GM19239 (cell line): ENCODE results near the gene PDE4D.
A peak's percentile ranks its signal among the peaks of the same experiment; 100 is the strongest.

ENCODE experiments used
- DNase-seq: peaks from one replicate; pipeline ENCODE4 v3.0.0; 2011; ENCODE audit warnings: low spot score; ENCODE audit not compliant: insufficient read length
- FAIRE-seq: peaks from 2 replicates; lab custom pipeline; 2011; peaks lifted over from hg19 to GRCh38; lab: Jason Lieb, UNC

PDE4D gene

GRCh38 chr5:59035681-59036080, 857.8 kb downstream of the PDE4D start:
- no peak for FAIRE-seq
- DNase-seq, result no peak

DNA sequence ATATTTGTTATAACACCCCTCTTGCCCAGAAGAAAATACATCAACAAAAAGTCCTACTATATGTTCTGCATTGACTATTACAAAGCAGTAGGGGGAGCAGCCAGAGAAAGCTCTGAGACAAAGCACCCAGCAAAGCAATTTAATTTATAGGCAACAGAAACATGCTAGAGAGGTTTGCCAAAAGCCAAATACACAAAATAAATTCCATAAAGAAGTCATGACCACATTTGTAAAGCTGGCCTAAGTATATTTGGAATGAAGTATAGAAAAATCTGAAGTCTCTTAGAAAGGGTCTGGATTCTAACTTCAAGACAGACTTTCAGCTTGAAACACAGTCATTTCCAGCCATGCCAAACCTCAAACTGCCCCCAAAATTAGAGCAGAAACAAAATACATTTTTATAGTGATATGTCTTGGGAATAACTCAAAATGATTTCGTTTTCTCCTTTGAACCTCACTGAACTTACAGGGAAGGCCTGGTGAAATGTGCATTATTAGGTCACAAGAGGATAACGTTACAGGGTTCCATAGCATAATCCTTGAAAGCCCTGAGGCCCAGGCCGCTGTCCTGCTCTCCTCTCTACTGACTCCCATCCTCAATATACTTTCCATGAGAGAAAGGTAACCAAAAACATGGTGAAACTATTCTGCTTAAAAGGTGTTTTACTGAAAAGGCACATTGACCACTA, 858.9 kb downstream of the PDE4D start:
- FAIRE-seq, result no peak
- no peak for DNase-seq

- DNase-seq, result no peak
- FAIRE-seq, result no peak
These were observed 866.2 kb downstream of the PDE4D start for GRCh38 chr5:59027145-59027907.

DNA sequence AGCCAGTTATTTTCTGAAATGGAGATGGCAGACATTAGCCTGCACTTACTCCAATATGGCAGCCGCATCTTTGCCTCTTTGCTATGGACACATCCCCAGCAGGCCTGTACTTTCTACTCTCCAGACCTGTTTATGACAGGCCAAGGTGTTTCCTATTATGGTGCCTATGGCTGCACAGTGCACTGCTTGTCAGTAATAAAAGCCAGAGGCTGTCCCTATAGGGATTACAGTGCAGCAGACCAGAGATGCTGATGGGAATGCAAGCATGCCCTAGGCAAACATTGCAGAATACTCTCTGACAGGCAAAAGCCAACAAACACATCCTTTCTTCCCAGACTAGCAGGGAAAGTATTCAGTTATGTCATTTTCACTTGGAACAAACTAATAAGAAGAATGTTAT, 867.8 kb downstream of the PDE4D start:
- FAIRE-seq, result no peak
- DNase-seq, result no peak

- DNase-seq (no peak), FAIRE-seq (no peak)
These were observed 871.5 kb downstream of the PDE4D start for GRCh38 chr5:59021837-59022514.

- DNase-seq, result no peak
- FAIRE-seq, result no peak
These were observed 872.2 kb downstream of the PDE4D start for GRCh38 chr5:59021286-59021673.

DNA sequence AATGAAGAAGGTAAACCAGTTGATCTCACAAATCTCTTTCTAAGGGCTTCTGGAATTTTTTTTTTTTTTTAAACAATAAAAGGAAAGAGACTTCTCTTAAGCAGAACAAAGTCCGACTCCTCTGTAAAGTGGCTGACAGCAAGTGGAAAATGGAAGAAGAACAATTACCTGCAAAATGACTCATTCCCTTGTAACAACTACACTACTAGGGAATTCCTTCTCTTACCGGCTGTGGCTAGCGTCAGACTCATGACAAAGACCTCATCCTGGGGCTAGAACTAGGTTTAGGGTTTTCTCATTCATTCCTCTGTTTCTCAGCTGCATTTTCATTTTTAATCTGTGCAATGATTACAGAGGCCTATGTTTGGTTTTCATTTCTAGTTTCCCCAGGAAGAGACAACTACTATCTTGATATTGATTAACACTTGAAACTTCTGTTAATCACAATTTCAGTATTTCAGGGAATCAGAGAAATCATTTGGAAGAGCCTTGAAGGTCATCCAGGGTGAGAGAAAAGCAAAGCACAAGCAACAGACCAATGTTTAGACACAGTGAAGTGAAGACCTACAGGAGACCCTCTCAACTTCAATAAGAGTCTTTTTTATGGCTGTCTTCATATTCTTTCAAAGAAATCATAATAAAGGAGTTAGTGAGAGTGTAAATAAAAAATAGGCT, 872.8 kb downstream of the PDE4D start:
- no peak for FAIRE-seq

GRCh38 chr5:59019078-59019477, 874.4 kb downstream of the PDE4D start:
- DNase-seq (no peak), FAIRE-seq (no peak)

More for the DNA sequence above, 872.8 kb downstream of the PDE4D start:
- DNase-seq, result no peak

DNA sequence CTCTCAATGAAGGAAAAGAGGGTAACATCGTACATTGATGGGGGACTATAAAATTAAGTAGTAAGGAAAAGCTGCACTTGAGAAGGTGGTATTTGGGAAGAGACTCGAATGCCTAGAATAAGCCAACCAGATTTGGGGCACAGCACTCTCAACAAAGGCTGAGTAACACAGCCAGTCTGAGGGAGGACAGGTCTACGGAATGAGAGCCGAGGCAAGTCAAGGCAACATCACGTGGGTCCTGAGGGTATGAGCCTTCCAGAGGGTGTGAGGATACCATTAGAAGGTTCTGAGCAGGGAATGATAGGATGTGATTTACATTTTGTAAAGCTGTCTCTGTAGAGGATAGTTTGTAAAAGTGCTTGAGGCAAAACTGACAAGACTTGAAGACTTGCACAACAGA, 876.6 kb downstream of the PDE4D start:
- no peak for FAIRE-seq

GRCh38 chr5:59008816-59009473, 884.6 kb downstream of the PDE4D start:
- DNase-seq (no peak), FAIRE-seq (no peak)

More for the DNA sequence above, 876.6 kb downstream of the PDE4D start:
- no peak for DNase-seq

GRCh38 chr5:59007460-59008063, 886.0 kb downstream of the PDE4D start:
- FAIRE-seq (no peak), DNase-seq (peak; percentile 3)

DNA sequence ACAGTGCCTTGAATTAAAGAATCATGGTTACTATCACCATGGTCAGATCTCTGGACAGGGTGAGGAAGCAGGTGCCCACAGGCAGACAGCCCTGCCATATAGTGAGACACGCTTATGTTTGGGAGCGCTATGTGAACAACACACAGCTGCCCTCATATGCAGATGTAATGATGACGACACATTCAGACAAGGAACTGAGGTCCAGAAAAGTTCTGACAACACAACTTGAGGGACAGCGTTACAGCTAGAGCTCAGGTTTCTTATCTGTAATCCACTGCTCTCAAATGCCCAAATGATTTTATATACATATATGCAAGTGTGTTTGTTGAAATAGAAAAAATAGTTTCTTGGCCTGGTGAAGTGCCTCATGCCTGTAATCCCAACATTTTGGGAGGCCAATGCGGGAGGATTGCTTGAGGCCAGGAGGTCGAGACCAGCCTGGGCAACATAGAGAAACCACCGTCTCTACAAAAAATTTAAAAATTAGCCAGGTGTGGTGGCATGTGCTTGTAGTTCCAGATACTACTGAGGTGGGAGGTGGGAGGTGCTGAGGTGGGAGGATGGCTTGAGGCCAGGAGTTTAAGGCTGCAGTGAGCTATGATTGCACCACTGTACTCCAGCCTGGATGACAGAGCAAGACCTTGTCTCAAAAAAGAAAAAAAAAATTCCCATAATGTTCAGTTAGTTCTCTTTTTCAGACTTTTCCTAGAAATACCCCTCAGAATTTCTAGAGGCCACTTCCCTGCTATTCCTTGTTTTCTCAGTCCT, 887.4 kb downstream of the PDE4D start:
- DNase-seq (no peak), FAIRE-seq (no peak)

DNA sequence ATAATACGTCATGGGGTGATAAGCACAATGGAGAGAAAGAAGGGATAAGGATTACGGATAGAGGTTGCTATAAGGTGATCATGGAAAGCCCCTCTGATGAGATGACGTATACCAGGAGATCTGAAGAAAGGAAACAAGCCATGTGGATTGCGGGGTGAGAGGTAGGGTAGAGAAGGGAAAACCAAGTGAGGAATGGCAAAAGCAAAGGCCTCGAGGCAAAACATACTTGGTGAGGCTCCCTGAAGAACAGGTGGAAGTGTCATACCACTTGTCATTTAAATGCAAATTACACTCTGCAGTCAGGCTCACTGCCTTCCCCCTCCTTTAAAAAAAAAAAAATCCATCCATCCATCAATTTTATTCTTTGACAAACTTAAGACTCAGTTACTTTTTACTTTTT, 889.9 kb downstream of the PDE4D start:
- DNase-seq, result no peak
- no peak for FAIRE-seq

GRCh38 chr5:59003124-59003523, 890.4 kb downstream of the PDE4D start:
- FAIRE-seq, result no peak
- no peak for DNase-seq

GRCh38 chr5:59002162-59002825, 891.2 kb downstream of the PDE4D start:
- DNase-seq, result no peak
- FAIRE-seq, result no peak

DNA sequence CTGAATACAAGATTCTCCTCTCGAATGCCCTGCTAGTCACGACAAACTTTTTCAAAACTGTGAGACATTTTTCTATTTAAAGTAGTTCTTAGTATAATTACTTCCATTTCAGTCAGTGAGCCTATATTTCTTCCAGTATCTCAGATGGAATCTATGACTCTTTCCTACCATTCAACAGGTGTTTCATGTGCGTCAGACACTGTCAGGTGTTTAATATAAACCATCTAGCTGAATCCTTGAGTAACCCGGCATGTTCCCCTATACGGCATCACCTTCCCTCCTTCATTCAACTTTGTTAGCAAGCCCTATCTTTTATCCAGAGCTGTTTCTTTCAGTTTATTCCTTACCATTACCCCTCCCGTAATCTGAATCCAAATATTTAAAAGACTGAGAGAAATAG, 891.8 kb downstream of the PDE4D start:
- no peak for FAIRE-seq
- no peak for DNase-seq

- DNase-seq (no peak), FAIRE-seq (no peak)
These were observed 892.4 kb downstream of the PDE4D start for GRCh38 chr5:59001154-59001553.

GRCh38 chr5:59000211-59000610, 893.3 kb downstream of the PDE4D start:
- DNase-seq (no peak), FAIRE-seq (no peak)

DNA sequence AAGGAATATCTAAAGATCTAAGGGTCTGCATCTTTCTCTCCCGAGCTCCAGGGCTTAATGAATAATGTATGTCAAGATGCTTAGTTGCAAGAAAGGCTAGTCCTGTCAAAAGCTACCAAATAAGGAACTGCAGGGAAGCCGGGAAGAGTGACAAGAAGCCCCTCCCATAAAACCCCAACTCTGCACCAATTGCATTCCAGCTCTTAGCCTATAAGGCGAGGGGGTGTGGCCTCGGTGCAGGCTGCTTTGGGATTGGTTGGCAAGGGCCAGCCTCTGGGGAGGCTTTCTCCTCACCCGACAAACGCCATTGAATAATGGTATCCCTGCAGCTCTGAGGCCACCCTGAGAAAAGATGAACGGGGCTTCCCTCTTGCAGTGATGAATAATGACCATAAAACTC, 893.7 kb downstream of the PDE4D start:
- FAIRE-seq (no peak), DNase-seq (no peak)
